ENCODE results near the gene RNF14.

Gene RNF14

DNA sequence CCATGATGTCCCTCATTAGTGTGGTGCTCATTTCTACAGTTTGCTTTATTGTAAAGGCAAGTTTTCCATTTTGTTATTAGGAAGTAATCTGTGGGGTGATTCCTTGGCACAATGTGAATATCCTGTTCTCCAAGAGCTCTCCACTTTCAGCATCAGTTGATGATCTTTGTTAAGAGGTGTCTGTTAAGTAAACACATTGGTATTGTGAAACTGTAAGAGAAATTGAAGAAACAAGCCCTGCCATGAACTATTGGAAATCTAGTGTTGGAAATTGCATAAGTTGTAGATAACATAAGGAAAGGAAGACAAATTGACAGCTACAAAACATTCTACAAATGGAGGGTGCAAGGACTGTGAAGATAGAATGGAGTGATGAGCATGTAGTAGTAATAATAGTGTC is 17.2 kb downstream of the RNF14 start:
- no peak for DNase-seq

DNA sequence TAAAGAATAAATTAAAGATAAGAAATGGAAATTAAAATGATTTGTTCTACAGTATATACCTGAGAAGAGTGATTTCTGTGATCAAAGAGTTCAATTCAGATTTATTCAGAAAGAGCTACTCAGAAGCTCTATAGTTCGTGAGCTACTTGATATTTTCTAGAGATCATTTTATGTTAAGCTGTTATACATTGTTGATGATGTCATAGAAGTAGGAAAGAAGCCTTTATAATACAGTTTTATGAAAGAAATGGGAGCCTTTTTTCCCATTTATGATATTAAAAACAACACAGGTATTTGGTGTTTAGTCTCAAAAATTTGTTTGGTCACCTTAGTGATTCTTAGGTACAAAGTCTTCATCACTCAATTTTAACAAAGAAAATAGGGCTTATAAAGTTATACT is 20.8 kb downstream of the RNF14 start:
- no peak for DNase-seq

DNA sequence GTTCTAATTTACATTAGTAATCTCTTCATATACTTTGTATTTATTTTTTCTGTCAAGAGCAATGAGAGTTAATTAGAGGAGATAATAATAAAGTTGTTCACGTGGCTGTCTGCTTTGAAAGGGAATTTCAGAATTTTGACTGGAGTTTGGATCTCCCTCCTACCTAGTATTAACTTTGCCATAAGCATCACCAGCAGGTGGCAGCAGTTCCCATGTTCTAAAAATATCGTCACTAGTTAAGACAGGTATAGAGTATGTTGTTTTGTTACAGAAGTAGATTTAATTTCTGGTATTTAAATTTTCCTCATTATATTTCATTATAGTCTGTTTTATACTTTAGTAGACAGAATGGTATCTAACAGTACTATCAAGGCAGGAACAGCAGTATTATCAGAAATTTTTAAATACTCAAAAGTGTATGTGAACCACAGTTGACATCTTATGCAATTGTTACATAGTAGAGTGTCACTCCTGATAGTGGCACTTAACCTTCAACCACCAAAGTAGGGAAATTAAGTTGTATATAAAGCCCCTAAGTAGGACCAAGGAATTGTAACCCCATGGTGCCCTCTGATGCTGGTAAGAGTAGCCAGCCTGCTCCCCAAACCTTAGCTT is 23.6 kb downstream of the RNF14 start:
- DNase-seq = no peak

DNA sequence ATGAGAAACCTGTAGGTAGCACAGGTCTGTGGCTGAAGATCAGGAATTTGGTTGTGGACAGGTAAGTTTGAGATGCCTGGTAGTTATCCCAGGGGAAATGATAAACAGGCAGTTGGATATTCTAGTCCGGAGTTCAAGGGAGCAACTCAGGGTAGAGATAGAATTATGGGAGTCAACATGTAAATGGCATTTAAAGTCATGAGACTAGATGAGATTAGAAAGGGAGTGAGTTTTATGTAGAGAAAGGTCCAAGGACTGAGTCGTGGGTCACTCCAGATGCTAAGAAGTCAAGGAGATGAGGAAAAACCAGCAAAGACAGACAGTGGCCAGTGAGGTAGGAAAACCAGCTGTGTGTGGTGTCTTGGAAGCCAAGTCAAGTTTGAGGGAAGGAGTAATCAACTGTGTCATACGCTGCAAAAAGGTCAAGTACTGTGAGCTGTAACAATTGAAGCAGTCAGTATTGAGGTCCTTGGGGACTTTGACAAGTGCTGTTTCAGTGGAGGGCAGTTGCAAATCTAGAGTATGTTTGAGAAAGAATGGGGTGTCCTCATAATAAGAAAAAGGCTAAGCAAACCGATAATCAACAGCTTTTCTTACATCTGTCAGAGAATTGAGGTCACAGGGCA is 25.7 kb downstream of the RNF14 start:
- DNase-seq = no peak

DNA sequence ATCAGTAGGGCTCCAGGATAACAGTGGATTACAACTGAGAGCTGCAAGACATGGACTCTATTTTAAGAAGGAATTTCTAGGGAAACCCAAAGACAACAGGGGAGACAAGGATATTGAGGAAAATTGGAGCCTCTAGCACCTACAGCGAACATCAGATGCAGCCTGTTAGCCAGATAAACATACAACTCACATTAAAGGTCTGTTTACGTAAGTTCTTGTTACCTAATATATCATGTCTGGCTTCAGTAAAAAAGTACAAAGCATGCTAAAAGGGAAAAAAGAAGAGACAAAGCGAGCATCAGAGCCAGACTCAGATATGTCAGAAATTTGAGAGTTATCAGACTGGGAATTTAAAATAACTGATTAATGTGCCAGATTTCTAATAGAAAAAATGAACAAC is 26.8 kb downstream of the RNF14 start:
- no peak for DNase-seq

DNA sequence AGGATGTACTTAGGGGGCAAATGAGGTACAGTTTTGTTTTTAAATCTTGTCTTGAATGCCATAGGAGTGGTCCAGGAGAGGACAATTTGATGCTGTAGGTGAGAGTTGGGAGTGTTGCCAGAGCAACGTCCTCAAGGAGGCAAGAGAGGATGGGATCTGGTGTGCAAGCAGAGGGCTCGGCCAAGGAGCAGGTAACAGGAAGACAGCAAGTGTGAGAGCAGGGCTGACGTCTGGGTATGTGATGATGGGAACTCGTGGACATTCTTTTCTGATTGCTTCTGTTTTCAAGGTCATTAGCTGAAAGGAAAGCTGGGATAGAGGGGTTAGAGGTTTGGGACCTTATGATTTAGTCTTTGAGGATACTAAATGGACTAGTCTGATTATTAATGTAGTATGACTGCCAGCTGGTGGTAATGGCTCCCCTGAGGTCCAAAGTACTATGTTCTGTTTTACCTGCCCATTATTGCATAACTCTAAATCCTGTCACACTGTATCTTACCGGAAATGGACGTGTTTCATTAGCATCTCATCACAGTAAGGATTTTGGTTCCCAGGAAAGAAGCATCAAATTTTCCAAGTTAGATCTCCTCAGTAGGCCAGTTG is 28.6 kb downstream of the RNF14 start:
- no peak for DNase-seq

DNA sequence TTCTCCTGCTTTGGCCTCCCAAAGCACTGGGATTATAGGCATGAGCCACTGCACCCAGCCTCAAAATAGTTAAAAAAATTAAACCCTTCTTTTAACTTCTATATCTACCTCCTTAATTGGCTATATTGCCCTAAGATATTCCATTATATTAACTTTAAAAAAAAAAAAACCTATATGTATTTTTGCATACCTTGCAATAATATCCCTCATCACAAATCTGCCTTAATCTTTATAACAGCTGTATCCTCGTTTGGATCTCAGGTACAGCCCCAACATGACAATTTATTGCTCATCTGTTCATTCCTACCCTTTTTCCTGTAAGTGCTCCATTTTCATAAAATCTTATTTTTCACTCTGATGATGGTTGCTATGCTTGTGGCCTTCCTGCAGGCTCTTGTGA is 31.3 kb downstream of the RNF14 start:
- no peak for DNase-seq

DNA sequence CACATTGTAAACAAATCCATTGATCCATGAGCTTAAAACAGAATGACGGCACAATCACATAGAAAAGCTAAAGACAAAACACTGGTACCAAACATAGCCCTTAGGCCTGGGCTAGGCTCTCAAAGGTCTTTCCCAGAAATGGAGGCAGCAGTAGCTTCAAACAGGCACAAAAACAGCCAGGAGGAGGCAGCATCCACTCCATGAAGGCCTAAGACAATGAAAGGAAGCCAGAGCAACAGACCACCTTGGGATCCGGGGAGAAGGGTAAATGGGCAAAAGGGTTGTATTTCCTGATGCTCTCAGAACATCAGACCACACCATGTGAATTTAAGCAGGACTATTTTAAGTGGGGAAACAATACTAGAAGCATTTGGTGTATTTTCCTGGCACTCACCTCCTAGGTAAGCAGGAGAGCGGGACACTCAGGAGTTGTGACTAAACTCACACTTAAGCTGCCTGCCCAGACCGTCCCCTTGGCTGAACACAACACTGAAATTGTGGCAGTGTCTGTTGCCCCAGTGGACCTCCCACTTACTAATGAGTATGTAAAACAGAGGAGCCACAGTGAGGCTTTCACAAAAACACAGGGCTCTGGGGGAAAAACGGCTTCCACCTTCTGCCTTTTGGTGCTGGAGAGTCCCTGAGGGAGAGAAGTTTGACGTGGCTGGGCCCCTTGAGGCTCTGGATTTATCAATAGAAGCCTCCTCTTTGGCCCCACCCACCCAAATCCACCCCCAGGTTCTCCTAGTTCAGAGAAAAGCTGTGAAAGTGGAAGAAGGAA is 32.0 kb downstream of the RNF14 start:
- peak; percentile 18 for DNase-seq

DNA sequence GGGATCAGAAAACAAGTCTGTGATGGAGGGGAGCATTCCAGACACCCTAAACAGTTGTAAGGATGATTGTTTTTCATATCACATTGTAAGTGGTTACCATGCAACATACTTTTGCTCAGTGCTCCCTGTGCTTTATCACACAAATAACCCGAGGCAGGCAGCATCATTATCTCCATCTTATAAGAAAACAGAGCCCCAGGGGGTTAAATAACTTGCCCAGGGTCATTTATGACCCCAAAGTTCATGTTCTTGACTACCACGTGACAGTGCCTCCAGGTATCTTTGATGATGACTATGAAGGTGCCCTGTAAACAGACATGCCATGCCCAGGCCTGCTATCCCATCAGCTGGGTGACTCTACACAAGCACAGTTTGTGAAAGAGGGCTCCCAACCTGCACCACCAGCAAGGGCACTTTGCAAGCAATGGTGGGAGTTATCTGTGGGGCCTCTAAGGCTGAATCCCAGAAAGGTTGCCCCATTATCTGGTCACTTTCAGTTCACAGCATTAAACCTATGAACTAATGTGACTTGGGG is 34.4 kb downstream of the RNF14 start:
- no peak for DNase-seq

DNA sequence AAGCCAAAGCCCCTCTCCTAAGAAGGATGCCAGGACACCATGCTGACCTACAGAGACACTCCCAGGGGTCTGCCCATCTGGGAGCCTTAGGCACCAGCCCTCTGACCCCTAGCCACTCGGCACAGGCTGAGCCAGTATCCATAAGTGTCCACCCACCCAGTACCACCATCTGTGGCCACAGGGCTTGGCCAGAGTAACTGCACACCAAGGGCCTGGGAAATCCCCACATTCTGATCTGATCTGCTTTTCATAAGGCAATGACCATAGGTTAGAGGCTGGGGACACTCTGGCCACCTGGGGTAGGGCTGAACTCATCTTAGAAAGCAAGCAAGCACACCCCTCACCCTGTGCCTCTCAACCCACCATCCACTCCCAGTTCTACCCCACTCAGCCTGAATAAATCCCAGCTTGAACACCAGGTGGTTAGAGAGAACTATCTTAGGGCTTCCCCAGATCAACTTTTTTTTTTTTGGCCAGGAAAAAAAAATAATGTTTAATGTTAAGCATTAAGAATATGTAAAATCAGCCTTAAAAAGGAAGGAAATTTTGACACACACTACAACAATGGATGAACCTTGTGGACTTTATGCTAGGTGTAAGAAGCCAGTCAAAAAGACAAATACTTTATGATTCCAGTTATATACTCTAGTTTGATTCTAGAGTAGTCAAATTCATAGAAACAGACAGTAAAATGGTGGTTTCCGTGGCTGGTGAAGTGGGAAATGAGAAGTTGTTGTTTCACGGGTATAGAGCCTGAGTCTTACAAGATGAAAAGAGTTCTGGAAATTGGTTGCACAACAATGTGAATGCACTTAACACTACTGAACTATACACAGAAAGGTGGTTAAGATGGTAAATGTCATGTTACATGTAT is 37.7 kb downstream of the RNF14 start:
- DNase-seq = no peak

DNA sequence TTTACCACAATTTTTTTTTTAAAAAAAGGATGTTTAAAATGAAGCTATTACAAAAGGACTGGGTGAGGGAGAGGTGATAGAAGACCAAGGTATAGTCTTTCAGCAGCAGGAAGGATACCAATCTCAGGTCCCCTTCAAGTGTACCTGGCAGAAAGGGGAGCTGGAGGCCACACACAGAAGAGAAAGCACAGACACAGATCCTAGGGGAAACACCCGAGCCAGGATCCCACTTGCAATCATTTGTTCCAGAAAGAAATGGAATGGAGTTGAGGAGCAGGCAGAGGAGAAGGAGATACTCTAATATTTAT is 38.3 kb downstream of the RNF14 start:
- DNase-seq = no peak

DNA sequence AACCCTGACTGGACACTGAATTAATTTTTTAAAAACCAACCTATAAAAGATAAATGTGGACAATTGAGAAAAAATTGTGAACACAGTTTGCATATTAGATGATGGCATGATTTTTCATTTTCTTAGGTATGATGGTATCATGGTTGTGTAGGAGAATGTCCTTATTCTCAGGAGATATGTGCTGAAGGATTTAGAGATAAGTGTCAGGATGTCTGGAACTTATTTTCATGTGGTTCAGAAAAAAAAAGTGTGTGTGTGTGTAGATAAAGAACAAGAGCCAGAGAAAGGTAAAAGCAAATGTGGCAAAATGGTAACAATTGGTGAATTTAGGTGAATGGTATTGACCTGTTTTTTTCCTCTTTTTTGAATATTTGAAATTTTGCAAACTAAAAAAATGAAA is 39.9 kb downstream of the RNF14 start:
- no peak for DNase-seq

DNA sequence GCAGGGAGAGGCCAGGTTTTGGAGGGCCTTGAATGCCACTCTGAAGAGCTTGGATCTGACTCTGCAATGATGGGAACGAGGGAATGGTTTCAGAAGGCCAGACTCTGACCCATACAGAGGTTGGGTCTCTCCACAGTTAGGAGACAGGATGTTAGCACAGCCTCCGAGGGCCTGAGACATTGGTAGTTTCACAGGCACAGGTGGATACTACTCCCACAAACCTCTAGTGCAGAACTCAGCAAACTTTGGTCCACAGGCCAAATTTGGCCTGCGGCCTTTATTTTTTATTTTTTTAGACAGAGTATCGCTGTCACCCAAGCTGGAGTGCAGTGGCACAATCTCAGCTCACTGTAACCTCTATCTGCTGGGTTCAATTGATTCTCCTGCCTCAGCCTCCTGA is 41.0 kb downstream of the RNF14 start:
- DNase-seq = no peak

DNA sequence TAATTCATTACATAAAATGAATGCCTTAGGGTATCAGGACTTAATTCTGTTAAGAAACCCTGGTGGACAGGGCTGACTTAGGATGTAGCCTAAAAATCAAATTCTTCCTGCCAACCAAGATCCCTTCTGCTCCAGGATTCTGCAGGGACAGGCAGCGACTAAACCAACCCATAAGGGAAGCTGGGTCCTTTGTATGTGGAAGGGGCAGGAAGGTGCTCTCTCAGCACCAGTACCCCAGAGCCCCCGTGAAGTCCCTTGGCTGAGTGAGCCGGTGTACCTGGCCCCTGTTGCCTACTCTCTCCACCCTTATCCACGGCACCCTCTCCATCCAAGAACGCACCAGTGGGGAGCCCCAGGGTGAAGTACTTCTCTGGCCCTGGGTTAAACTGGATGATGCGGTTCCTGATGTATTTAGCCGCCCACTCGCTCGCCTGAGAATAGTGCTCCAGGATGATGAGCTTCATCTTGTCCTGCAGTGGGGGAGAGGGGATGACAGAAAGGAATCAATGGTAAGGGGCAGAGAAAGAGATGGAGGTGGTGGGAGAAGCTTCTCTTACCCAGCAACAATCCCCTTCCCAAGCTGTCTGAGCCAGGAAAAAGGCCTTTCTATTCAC is 42.8 kb downstream of the RNF14 start:
- DNase-seq = no peak

DNA sequence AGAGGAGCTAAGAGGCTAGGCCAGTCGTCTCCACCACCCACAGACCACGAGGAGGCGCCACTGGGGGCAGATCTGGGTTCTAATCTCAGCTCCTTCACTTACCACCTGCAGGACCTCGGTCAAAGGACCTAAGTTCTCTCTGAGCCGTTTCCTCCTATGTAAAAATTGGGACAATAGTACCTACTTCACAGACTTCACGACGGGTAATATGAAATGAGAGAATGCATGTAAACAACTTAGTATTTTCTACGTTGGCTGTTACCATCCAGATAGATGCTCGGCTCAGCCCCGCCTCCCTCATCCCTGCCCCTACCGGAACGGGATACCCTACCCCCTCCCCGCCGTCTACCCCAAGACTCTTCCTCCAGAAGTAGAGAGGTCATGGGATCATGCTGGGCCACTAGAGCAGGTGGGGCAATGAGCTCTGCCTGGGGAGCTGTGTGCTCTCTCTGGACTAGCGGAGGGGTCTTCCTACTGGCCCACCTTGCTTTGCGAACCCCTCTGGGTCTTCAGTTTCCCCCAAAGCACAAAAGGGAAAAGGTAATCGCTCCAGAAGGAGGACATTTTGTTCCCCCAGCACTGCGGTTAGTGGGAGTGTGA is 43.4 kb downstream of the RNF14 start:
- no peak for DNase-seq

DNA sequence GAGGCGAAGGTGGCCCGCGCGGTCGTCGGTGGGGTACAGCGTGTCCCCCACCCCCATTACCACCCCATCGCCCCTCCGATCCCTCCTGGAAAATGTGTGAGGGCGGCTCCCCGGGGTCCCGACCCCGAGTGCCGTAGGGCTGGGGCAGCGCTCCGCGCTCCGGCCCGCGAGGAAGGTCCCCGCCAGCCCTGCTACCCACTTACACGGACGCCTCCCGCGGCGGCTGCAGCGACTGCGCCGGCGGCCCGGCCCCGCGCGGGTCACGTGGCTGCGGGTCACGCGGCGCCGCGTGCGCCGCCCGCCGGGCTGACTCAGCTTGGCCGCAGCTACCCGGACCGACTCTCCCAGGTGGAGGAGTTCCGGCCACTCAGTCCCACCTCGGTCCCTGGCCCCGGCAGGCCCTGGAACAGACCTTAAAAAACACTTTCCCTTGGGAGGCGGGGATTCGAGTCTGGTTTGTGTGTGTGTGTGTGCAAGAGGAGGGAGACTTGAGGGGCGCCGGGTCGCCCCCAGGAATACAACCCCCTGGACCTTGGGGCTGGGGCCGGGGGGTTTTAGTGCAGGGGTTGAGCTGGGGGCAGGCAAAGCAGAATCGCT is 44.0 kb downstream of the RNF14 start, which contains the start of gene GNPDA1:
TSS of gene GNPDA1 (minus strand) at position 236 of the 597 bp plus-strand sequence. CDS start 992 bp downstream, outside the sequence.
- DNase-seq = no peak

DNA sequence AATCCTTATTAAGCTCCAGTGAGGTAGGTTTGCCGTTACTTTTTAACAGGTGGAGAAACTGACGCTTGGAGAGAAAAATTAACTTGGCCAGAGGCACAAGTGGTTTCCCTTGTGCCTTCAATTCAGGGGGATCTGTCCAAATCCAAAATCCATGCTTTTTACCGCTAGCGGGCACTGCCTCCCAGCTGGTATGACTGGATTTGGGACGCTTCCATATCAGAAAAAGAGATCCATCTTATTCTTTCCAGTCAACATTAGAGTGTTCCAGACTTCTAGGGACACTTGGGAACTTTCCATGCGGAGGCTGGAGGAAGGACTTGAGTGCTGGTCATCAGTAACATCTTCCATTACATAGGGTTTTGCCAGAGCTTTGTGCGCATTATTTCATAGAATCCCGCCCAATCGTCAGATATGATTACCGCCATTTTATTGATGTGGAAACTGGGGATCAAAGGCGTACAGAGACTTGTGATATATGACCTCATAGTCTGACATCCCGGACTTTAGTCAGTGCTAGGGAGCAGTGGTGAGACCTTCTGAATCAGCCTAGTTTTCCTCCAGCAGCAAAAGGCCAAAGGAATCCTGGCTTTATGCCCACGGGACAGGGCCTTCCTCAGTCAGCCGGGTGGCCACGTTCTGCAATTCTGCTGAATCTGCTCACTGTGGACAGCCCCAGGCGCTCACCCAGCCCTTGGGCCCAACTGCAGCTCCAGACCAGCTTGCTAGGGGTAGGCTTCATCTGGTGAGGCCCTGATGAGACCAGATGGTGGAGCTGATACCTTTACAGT is 45.0 kb downstream of the RNF14 start:
- no peak for DNase-seq

DNA sequence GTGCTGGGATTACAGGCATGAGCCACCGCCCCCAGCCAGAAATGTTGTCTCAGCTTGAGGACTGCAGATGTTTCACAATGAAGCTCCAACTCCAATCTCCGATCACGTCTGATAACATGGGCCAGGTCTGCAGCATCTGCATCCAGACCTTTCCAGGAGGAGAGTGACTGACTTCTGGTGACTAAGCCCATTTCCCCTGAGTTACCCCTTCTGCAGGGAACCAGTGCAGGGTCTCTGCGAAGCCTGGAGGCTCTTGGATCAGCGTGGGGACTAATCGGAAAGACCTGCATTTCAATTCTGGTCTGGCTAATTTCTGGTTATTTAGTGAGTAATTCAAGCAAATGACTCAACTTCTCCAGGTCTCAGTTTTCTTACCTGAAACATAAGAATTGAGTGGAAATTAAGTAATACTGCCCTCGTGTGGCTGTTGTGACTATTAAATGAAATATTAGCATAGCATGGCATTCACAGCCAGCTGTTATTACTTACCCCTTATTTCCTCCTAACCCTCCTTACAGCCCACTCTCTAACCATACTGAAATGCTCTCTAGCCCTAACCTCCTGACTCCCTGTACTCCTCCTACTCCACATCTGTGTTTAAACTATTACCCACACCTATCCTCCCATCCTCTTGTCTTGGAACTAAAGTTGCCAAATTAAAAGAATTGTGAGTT is 46.1 kb downstream of the RNF14 start:
- DNase-seq = no peak

DNA sequence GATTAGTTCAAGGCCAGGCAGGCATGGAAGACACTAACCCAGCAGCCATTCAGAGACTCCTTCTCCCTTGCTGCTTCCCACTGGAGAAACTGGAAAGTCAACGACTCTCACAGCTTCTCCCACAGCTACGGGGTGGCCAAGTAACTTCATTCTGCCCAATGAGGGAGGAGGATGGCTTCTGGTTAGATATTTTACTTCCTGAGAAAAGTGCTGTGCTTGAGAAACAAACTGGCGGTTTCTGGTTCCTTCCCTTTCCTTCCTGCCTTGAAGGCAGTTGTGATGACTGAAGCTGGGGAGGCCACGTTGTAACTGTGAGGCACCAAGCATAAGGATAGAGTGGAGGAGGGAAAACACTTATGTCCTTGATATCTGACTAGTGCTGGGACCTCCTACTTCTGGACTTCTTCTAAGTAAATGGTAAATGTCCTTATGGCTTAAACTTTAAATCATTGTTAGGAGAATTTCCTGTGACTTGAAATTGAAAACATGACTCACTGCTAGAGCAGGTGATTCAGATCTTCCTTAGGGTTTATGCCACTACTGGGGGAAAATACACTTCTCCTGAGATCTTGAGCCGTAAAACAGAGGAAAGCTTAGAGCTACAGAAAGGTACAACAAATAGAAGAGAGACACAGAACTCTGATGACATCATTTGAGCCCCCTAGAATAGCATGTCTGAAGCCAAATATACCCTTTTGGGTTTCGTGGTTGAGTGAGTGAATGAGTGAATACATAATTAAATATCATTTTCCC is 47.1 kb downstream of the RNF14 start:
- no peak for DNase-seq
